AG09319 (cell line): ENCODE data around the gene ACSF3.

Experiments used
- DNase-seq: peaks from one replicate; pipeline ENCODE4 v3.0.0-alpha.2; 2010; ENCODE audit warnings: low read depth; ENCODE audit errors: extremely low read depth
- CTCF ChIP-seq: IDR thresholded peaks from 2 replicates; pipeline ENCODE4 v1.5.1; 2011; ENCODE audit warnings: low read depth, mild to moderate bottlenecking, inconsistent platforms, low read length, moderate library complexity

The ACSF3 gene

GRCh38 chr16:89201439-89202377 is 108.1 kb downstream of the ACSF3 start:
- DNase-seq = no peak

GRCh38 chr16:89202422-89203215 is 109.0 kb downstream of the ACSF3 start:
- DNase-seq = no peak
- no peak for TF ChIP-seq CTCF

More at GRCh38 chr16:89201439-89202377, 108.1 kb downstream of the ACSF3 start:
- TF ChIP-seq CTCF = no peak
